Upper lobe of left lung (tissue), 4 donors: ENCODE data around the gene COX10.
A peak's percentile ranks its signal among the peaks of the same experiment; 100 is the strongest.

Source experiments
- POLR2A ChIP-seq, 4 donors: fragments of 450-650 bp; IDR thresholded peaks; one replicate each; pipeline ENCODE4 v1.5.1; 2016 to 2017; ENCODE audit warnings: antibody characterized with exemption in 4 of 4, mild to moderate bottlenecking in 2 of 4
- TF ChIP-seq, protein P1 (sequence below), 6 experiments: fragments of 450-650 bp in 4 of 6; fragments of 200-600 bp in 2 of 6; sonication (generic) in 2 of 6; IDR thresholded peaks; one replicate each; pipeline ENCODE4 v1.5.1; 2016 to 2019; ENCODE audit warnings: antibody characterized with exemption in 6 of 6

- TF ChIP-seq, protein P1, sequence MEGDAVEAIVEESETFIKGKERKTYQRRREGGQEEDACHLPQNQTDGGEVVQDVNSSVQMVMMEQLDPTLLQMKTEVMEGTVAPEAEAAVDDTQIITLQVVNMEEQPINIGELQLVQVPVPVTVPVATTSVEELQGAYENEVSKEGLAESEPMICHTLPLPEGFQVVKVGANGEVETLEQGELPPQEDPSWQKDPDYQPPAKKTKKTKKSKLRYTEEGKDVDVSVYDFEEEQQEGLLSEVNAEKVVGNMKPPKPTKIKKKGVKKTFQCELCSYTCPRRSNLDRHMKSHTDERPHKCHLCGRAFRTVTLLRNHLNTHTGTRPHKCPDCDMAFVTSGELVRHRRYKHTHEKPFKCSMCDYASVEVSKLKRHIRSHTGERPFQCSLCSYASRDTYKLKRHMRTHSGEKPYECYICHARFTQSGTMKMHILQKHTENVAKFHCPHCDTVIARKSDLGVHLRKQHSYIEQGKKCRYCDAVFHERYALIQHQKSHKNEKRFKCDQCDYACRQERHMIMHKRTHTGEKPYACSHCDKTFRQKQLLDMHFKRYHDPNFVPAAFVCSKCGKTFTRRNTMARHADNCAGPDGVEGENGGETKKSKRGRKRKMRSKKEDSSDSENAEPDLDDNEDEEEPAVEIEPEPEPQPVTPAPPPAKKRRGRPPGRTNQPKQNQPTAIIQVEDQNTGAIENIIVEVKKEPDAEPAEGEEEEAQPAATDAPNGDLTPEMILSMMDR (IDR thresholded peaks at IDR 0.05) = no peak
- peak in 1 of 4 donors; percentile 31 for TF ChIP-seq POLR2A (IDR thresholded peaks at IDR 0.05)
These were observed 132.0 kb downstream of the COX10 start for GRCh38 chr17:14201021-14201987.
